Measurements from ENCODE around the gene TMIGD1. TPM values are rescaled to one million over a fixed set of nuclear protein-coding genes. Genes with fewer than 3 reads are reported as not detected.

The TMIGD1 gene
- total RNA-seq, 4 donors from 2014 or later = not detected

DNA sequence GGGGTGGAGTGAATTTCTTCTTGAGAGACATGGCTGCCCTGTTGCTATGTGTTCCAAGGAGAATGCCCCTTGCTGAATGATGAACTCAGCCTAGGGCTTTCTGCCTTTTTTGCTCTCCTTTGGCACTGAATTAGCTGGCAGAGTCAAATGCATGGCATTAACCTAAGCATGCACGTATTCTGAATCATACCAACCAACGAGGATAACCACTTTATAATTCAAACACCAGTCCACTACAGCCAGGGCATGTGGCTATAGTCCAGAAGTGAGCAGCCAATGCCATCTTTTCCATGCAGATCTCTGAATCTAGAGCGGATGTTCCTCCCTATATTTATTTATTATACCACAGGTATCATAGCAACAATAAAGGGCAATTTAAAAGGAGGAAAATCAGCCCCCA, 15.7 kb downstream of the TMIGD1 start:
- TF ChIP-seq POLR2A (IDR thresholded peaks at IDR 0.05) (no peak), CTCF (IDR thresholded peaks at IDR 0.05) (no peak)
- no peak overlapping the region for H3K4me3 ChIP-seq (ENCODE audit: low read depth, poor library complexity, severe bottlenecking)
- WGBS, 2 donors = 38 to 40% methylated on average over 3 of the region's 3 CpGs
- intact Hi-C loops (cut with DNase I; ENCODE audit: low total_unique reads) = no loop called here
- no peak for DNase-seq (ENCODE audit: low spot score in 2 of 2)

DNA sequence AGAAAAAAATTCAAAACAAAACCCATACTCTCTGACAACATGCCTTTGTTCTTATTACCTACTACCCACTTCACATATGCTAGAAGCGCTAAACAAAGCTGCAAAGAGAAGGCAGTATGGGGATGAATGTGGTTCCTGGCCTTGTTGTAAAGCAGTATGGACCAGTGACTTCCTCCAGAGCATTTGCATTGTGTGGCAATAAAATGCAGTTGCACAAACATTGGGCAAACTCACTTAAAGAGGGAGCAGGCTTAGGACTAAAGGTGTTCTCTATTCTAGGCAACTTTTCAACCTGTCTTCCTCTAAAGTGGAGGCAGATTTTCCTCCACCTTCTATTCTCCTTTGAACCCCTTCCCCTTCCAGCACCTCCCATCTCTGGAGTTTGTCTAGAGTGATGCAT, 17.1 kb downstream of the TMIGD1 start:
- no peak for DNase-seq (ENCODE audit: low spot score in 2 of 2)
- no peak for TF ChIP-seq POLR2A (IDR thresholded peaks at IDR 0.05)
- TF ChIP-seq CTCF (IDR thresholded peaks at IDR 0.05) = no peak
- no peak overlapping the region for H3K4me3 ChIP-seq (ENCODE audit: low read depth, poor library complexity, severe bottlenecking)
- intact Hi-C loops (cut with DNase I; ENCODE audit: low total_unique reads) = no loop called here
- 88 to 94% methylated on average over 1 of the region's 1 CpG for WGBS, 2 donors

DNA sequence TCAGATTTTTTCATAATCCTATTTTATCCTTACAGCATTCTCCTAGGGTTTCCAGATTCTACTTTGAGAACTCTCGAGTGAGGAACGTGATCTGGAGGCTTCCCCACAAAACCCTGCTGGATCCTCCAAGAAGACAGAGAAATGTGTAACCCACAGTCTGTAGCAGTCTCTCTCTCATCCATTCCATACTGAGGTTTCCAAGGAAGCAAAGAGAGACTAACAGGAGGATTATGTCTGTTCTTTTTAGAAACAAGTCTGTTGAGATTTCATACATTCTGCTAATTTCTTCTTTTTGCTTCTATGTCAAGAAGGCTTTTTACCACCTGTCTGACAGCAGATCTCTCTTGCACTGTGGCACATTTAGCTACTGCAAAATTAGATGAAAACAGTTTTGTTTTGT, 18.8 kb downstream of the TMIGD1 start:
- 79 to 83% methylated on average over 2 of the region's 2 CpGs for WGBS, 2 donors
- intact Hi-C loops (cut with DNase I; ENCODE audit: low total_unique reads) = no loop called here
- H3K4me3 ChIP-seq (ENCODE audit: low read depth, poor library complexity, severe bottlenecking) = no peak overlapping the region
- no peak for DNase-seq (ENCODE audit: low spot score in 2 of 2)
- TF ChIP-seq POLR2A (IDR thresholded peaks at IDR 0.05) (no peak), CTCF (IDR thresholded peaks at IDR 0.05) (no peak)

GRCh38 chr17:30314474-30314873, 19.4 kb downstream of the TMIGD1 start:
- 72% methylated on average over 1 of the region's 1 CpG for WGBS, 2 donors
- no peak overlapping the region for H3K4me3 ChIP-seq (ENCODE audit: low read depth, poor library complexity, severe bottlenecking)
- TF ChIP-seq POLR2A (IDR thresholded peaks at IDR 0.05) = no peak
- TF ChIP-seq CTCF (IDR thresholded peaks at IDR 0.05) = no peak
- no peak for DNase-seq (ENCODE audit: low spot score in 2 of 2)
- intact Hi-C loops (cut with DNase I; ENCODE audit: low total_unique reads) = no loop called here

GRCh38 chr17:30312226-30312625, 21.6 kb downstream of the TMIGD1 start:
- no peak overlapping the region for H3K4me3 ChIP-seq (ENCODE audit: low read depth, poor library complexity, severe bottlenecking)
- 43 to 67% methylated on average over 2 of the region's 2 CpGs for WGBS, 2 donors
- TF ChIP-seq POLR2A (IDR thresholded peaks at IDR 0.05) (no peak), CTCF (IDR thresholded peaks at IDR 0.05) (no peak)
- DNase-seq (ENCODE audit: low spot score in 2 of 2) = no peak
- intact Hi-C loops (cut with DNase I; ENCODE audit: low total_unique reads) = no loop called here

- DNase-seq (ENCODE audit: low spot score in 2 of 2) = no peak
- 93 to 98% methylated on average over 2 of the region's 2 CpGs for WGBS, 2 donors
- intact Hi-C loops (cut with DNase I; ENCODE audit: low total_unique reads) = no loop called here
- TF ChIP-seq CTCF (IDR thresholded peaks at IDR 0.05) (no peak), POLR2A (IDR thresholded peaks at IDR 0.05) (no peak)
- H3K4me3 ChIP-seq (ENCODE audit: low read depth, poor library complexity, severe bottlenecking) = no peak overlapping the region
These were observed 23.3 kb downstream of the TMIGD1 start for GRCh38 chr17:30310562-30310961.

All from lower leg skin (tissue), 4 donors.